Embryonic facial prominence (tissue), 1 donor: Measurements from ENCODE around the gene TTC1.
"Not testable (repeated sequence)": the region's sequence is repeated elsewhere in the genome, so short reads cannot be mapped to it uniquely, and the experiment has no call there.

Source experiments
- DNase-seq: peaks from one replicate; pipeline ENCODE4 v3.0.0-alpha.2; 2016; ENCODE audit errors: extremely low spot score

The TTC1 gene

GRCh38 chr5:159995907-159996306, 13.0 kb upstream of the TTC1 start:
- no peak for DNase-seq

GRCh38 chr5:160001457-160001856, 7.5 kb upstream of the TTC1 start:
- no peak for DNase-seq

GRCh38 chr5:160007514-160007913, 1.4 kb upstream of the TTC1 start:
- DNase-seq, result no peak

DNA sequence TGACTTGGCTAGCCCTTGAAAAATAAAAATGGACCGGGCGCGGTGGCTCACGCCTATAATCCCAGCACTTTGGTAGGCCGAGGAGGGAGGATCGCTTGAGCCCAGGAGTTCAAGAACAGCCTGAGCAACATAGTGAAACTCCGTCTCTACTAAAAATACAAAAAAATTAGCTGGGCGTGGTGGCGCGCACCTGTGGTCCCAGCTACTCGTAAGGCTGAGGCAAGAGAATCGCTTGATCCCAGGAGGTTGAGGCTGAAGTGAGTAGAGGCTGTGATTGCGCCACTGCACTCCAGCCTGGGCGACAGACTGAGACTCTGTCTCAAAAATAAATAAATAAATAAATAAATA, 436 bp upstream of the TTC1 start:
- not testable (repeated sequence) for DNase-seq

DNA sequence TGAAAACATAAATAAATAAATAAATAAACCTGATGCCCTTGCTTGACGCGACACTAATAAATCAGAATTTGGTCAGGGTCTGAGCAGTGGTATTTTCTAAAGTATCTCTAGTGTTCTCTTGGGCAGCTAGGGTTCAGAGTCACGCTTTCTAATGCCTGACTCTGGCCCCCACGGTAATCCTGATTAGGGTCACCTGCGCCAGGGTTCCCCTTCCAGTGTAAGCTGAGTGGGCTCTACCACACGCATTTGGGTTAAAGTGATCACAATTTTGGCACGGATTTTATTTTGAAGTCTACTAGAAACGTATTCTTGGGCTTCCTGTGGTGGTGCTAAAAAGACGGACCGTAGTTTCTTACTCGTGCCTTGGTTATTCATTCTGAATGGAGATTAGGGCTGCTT, 651 bp downstream of the TTC1 start:
- DNase-seq, result no peak

DNA sequence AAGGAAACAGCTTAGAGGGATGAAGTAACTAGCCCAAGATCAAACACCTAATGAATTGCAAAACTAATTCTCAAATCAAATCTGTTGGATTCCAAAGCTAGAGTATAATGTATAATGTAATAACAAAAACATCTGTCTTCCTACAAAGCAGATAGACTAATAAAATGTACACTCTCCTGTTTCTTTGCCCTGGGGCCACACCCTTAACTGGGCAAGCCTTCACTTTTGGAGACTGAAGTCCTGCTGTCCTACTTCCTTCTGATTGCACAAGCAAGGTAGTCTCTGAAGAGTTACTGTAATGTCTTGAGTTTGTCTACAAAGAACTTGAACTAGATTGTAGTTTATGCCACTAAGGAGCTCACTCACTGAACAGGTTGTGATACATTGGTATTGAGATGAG, 2.5 kb downstream of the TTC1 start:
- DNase-seq, result no peak

- DNase-seq, result not testable (repeated sequence)
Measured at GRCh38 chr5:160014197-160014596, 5.3 kb downstream of the TTC1 start.

DNA sequence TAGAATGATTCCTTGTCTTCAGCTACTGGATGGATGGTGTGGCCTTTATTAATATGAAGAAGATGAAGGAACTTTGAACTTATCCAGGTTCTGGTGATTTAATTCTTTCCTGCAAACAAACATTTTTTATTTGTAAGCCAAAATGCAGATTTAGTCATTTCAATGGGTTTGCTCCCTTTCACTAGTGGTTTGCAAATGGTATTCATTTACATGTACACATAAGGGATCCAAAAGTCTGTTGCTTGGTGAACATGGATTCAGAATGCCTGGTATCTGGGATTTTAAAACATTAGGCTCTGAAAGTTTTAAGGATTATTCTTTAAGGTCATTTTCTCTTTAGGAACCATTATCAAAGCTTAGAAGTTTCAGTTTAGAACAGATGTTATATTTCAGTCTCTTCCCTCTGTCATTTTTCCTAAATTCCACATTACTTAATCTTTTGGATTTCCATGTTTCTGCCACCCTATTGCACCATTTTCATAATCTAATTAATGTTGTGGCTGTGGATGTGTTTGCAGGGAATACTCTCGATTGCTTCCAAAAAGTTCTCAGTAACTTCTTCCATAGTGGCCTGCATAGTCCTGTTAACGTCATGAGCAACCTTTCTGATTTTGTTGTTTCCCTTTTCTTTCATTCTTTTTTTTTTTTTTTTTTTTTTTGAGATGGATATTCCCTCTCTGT, 10.1 kb downstream of the TTC1 start:
- DNase-seq, result no peak

- no peak for DNase-seq
Measured at GRCh38 chr5:160020266-160020770, 11.4 kb downstream of the TTC1 start.

GRCh38 chr5:160020964-160021363, 12.0 kb downstream of the TTC1 start:
- DNase-seq, result no peak

DNA sequence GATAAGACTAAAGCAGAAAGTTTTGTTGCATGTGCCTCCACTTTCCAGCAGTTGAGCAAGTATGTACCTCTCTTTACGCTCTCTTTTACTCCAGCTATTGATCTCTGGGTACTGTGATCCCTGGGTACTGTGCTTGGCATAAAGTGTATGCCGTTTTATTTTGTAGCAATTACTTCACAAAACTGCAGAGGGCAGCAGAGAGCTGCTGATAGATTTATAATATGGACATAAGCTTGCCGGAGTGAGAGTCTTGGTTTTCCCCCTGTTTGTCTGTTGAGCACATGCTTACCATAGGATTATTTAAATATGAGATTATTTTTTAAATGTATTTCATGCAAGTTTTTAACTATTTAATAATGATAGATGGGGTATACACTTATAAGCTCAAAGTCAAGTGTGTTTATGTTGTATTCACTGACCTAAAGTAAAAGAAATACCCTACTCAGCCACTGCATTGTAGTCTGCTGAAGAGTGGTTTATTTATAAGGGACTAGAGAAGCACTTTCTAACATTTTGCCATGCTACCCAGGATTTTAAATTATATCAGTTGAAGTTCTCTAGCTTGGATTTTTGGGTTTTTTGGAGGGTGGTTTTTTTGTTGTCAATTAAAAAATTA, 13.0 kb downstream of the TTC1 start:
- peak; percentile 65 for DNase-seq

GRCh38 chr5:160023007-160023907, 14.3 kb downstream of the TTC1 start:
- no peak for DNase-seq

GRCh38 chr5:160023908-160024630, 15.1 kb downstream of the TTC1 start:
- DNase-seq, result no peak

DNA sequence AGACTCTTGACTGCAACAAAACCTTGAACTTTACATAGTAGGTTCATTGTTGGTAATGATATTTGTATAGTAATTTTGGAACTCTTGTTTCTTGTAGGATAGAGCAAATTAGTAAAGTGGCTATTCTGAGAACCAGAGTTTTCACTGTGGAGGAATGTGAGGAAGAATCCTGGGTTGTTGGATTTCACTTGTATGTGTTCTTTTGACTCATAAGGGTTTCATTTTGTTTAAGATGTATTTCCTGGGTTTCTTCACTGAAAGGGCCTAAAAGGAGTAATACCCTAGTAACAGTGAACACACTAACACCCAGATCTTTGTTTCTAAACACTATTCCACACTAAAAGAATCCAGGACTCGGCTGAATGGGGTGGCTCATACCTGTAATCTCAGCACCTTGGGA, 20.1 kb downstream of the TTC1 start:
- no peak for DNase-seq

GRCh38 chr5:160029540-160030139, 20.7 kb downstream of the TTC1 start:
- DNase-seq, result no peak

- no peak for DNase-seq
Measured at GRCh38 chr5:160030631-160031377, 21.9 kb downstream of the TTC1 start.

DNA sequence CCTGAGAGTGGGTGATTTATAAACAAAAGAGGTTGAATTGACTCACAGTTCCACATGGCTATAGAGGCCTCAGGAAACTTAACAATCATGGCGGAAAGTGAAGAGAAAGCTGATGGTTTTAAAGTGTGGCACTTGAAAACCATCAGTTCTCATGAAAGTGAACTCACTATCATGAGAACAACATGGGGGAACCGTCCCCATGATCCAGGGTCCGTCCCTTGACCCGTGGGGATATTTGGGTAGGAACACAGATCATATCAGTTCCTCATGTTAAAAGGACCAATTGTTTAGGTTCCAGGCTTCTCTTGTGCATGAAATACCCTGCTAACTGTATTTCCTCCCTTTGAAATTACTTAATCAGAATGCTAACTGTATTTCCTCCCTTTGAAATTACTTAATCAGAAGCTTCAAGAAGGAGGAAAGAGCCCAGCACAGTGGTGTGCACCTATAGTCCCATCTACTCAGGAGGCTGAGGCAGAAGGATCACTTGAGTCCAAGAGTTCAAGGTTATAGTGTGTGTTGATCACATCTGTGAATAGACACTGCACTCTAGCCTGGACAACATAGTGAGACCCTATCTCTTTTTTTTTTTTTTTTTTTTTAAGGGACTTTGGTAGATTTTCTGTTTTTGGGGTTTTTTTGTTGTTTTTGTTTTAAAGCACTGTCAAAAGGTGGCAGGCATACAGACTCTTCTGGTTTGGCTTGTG, 24.8 kb downstream of the TTC1 start:
- DNase-seq, result no peak

DNA sequence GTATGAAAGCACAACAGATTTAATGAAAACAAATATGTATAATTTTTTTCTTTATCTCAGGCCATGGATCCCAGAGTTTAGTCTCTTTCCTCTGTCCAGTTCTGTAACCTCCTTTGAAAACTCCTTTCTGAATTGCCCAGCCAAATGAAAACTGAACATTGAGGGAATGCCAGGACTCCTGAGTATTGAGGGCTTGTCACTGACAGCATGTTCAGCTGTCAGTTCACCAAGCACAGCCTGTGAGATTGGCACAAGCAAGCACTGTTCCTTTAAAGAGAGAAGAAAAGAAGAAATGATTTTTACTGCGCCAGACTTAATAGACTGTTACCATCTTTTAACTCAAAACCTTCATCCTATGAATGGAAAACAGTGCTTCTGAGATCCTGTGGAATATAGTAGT, 27.3 kb downstream of the TTC1 start:
- DNase-seq, result no peak

DNA sequence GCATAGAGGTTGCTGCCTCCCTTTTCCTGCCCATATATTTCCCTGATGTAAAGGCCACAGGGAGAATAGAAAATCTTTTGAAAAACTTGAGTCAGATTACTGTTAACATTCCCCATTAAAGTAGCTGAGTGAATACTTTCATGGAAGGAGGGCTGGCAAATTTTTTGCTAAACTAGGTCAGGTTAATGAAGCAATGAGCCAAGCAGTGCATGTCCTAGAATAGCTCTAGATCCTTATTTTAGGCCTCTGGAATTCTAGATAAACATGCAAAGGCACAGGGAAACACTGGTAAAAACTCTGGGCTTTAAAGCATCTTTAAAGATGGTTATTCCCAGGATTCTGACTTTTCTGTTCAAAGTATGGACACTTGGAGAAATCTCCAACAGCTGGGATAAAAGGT, 27.9 kb downstream of the TTC1 start:
- DNase-seq, result no peak

DNA sequence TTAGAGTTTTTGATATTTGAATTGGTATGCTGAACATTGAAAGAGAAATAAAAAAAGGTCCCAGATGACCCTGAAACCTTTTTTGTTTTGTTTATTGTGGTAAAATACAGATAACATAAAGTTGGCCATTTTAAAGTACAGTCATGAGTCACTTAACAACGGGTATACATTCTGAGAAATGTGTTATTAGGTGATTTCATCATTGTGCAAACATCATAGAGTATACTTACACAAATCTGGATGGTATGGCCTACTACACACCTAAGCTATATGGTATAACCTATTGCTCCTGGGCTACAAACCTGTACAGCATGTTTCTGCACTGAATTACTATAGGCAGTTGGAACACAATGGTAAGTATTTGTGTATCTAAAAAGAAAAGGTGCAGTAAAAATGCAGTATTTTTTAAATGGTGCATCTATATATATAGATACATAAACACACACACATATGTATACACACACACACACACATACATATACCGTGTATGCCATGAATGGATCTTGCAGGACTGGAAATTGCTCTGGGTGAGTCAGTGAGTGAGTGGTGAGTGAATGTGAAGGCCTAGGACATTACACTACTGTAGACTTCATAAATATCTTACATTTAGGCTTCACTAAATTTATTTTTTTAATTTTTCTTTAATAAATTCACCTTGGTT, 31.0 kb downstream of the TTC1 start:
- DNase-seq, result no peak
